ENCODE measurements around the gene C2orf81. TPM values are rescaled to one million over a fixed set of nuclear protein-coding genes. Genes with fewer than 3 reads are reported as not detected.

C2orf81 gene
- total RNA-seq, 1 donor from 2014 or later = 3.7 TPM

DNA sequence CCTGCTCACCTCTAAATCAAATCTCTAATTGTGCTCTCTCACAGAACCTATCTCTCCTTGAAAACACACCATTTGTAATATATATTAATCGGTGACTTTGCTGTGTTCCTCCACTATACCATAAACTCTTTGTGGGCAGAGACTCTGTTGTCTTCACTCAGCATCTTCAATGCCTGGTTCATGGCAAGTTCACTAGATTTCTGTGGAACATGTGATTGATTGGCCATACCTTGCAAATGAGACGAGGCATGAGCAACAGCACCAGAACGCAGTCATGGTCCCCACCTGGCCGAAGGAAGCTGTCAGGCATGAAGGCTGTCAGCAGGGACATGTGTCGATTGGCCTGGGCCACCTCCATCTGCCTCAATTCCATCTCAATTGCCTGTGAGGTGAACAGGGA, 52.9 kb downstream of the C2orf81 start:
- no peak overlapping the region for H3K4me3 Mint-ChIP-seq (ENCODE audit: unreplicated experiment)
- H3K9me3 Mint-ChIP-seq (ENCODE audit: unreplicated experiment) = peaks cover 42% of the 10 kb centered on the region
- DNase-seq = no peak
- TF ChIP-seq, protein P1, sequence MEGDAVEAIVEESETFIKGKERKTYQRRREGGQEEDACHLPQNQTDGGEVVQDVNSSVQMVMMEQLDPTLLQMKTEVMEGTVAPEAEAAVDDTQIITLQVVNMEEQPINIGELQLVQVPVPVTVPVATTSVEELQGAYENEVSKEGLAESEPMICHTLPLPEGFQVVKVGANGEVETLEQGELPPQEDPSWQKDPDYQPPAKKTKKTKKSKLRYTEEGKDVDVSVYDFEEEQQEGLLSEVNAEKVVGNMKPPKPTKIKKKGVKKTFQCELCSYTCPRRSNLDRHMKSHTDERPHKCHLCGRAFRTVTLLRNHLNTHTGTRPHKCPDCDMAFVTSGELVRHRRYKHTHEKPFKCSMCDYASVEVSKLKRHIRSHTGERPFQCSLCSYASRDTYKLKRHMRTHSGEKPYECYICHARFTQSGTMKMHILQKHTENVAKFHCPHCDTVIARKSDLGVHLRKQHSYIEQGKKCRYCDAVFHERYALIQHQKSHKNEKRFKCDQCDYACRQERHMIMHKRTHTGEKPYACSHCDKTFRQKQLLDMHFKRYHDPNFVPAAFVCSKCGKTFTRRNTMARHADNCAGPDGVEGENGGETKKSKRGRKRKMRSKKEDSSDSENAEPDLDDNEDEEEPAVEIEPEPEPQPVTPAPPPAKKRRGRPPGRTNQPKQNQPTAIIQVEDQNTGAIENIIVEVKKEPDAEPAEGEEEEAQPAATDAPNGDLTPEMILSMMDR (IDR thresholded peaks at IDR 0.05; ENCODE audit: partially characterized antibody, unreplicated experiment) = no peak
- no peak overlapping the region for H3K27ac Mint-ChIP-seq (ENCODE audit: unreplicated experiment)
- peaks cover 36% of the 10 kb centered on the region for H3K4me1 Mint-ChIP-seq (ENCODE audit: low read depth, unreplicated experiment)
- peaks cover 19% of the 10 kb centered on the region for H3K36me3 Mint-ChIP-seq (ENCODE audit: unreplicated experiment)
- peaks cover 28% of the 10 kb centered on the region for H3K27me3 Mint-ChIP-seq (ENCODE audit: unreplicated experiment)

DNA sequence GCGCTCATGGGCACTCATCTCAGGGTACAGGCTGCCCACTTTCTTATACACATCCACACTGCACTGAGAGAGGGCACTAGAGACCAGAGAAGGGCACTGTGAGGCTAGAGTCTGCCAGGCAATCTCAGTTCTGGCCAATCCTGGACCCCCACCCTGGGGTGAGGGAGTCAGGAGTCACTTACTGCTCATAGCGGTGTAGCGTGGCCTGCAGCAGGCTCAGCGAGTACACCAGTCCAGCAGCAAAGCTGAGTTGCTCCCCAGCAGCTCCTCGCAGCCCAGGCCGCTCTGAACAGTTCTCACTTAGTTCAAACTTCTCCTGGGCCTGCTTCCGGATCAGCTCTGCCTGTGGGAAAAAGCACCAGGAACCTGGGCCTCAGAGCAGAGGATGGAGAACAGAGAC, 53.6 kb downstream of the C2orf81 start:
- Mint-ChIP-seq H3K4me1 (ENCODE audit: low read depth, unreplicated experiment) (peaks cover 36% of the 10 kb centered on the region), H3K4me3 (ENCODE audit: unreplicated experiment) (no peak overlapping the region), H3K36me3 (ENCODE audit: unreplicated experiment) (peaks cover 19% of the 10 kb centered on the region), H3K27ac (ENCODE audit: unreplicated experiment) (no peak overlapping the region), H3K27me3 (ENCODE audit: unreplicated experiment) (peaks cover 25% of the 10 kb centered on the region), H3K9me3 (ENCODE audit: unreplicated experiment) (peaks cover 42% of the 10 kb centered on the region)
- TF ChIP-seq, protein P1 (IDR thresholded peaks at IDR 0.05; ENCODE audit: partially characterized antibody, unreplicated experiment) = no peak
- no peak for DNase-seq

DNA sequence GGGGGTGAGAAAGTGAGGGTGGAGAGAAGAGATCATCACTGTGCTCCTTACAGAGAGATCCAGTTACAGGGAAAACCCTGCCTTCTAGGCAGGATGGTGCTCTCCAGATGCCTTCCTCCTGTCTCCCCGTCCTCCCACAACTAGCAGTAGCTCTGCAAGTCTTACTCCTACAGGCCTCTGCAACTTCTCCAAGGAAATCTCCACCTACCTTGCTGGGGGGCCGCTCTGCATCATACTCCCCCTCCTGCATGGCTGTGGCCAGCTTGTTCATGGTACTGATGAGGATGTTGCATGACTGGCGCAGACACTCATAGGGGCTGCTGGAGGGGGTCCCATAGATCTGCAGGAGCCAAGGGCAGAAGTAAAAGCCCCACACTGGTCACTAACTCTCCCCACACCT, 55.4 kb downstream of the C2orf81 start:
- H3K9me3 Mint-ChIP-seq (ENCODE audit: unreplicated experiment) = peaks cover 28% of the 10 kb centered on the region
- TF ChIP-seq, protein P1 (IDR thresholded peaks at IDR 0.05; ENCODE audit: partially characterized antibody, unreplicated experiment) = no peak
- H3K27me3 Mint-ChIP-seq (ENCODE audit: unreplicated experiment) = peaks cover 15% of the 10 kb centered on the region
- peak overlapping the region; percentile 33 for H3K4me3 Mint-ChIP-seq (ENCODE audit: unreplicated experiment)
- H3K27ac Mint-ChIP-seq (ENCODE audit: unreplicated experiment) = peak overlapping the region; percentile 24
- peaks cover 17% of the 10 kb centered on the region for H3K36me3 Mint-ChIP-seq (ENCODE audit: unreplicated experiment)
- no peak for DNase-seq
- H3K4me1 Mint-ChIP-seq (ENCODE audit: low read depth, unreplicated experiment) = peaks cover 21% of the 10 kb centered on the region

DNA sequence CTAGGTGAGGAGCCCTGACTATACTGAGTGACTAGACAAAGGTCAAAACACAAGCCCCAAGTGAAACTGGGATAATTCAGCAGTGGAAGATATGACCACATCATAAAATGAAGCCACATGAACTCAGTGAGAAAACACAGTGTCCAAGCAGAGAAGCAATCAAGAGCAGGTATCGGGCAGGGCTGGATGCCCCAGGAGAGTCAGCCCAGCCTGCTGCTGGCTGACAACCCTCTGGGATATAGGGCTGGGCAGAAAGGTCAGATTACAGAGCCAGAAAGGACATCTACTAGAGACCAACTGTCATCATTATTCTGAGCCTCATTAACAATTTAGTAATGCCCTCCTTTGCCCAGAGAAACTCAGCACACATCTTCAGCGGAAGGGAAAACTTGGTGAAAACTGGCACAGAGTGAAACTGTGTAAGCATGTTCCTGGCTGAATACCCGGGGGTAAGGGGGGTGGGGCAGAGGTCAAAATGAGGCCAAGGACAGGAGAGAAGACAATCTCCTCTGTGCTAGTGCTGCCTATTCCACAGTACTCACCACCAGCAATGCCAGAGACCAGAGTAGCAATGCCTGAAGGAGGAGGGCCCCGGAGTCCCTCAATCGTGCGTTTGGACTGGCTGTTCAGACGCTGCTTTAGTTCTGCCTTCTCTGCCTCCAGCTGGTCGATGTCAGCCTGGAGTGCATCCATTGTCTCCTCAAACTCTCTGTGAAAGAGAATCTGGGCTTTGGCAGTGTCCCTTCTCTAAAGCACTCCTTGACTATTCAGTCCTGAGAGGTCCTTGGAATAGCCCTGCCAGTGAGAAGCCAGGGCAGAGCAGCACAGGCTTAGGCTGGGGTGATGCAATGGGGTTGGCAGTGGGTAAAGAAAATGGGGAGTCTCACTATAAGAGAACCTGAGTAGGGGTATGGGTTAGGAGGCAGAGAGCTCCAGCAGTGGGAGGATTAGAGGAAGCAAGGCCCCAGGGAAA, 56.6 kb downstream of the C2orf81 start:
- DNase-seq = no peak
- TF ChIP-seq, protein P1 (IDR thresholded peaks at IDR 0.05; ENCODE audit: partially characterized antibody, unreplicated experiment) = no peak
- Mint-ChIP-seq H3K9me3 (ENCODE audit: unreplicated experiment) (peaks cover 25% of the 10 kb centered on the region), H3K27ac (ENCODE audit: unreplicated experiment) (peak overlapping the region; percentile 62), H3K27me3 (ENCODE audit: unreplicated experiment) (peaks cover 15% of the 10 kb centered on the region), H3K4me1 (ENCODE audit: low read depth, unreplicated experiment) (peaks cover 19% of the 10 kb centered on the region), H3K4me3 (ENCODE audit: unreplicated experiment) (peak overlapping the region; percentile 72), H3K36me3 (ENCODE audit: unreplicated experiment) (peaks cover 11% of the 10 kb centered on the region)

Other genes with a start within 250 kb of the C2orf81 start
- 60.5 TPM for gene MOB1A, start 242.7 kb downstream of the C2orf81 start, total RNA-seq (ENCODE audit: unreplicated experiment)
- 293 TPM for gene MTHFD2, start 223.0 kb downstream of the C2orf81 start, total RNA-seq (ENCODE audit: unreplicated experiment)
- 8.2 TPM for gene SLC4A5, start 78.2 kb downstream of the C2orf81 start, total RNA-seq (ENCODE audit: unreplicated experiment)
- gene DCTN1, start 41.3 kb downstream of the C2orf81 start, total RNA-seq (ENCODE audit: unreplicated experiment) = 832 TPM
- 29.5 TPM for gene WDR54, start 111 bp upstream of the C2orf81 start, total RNA-seq (ENCODE audit: unreplicated experiment)
- gene RTKN, start 20.3 kb upstream of the C2orf81 start, total RNA-seq (ENCODE audit: unreplicated experiment) = 88.7 TPM
- gene INO80B, start 33.5 kb upstream of the C2orf81 start, total RNA-seq (ENCODE audit: unreplicated experiment) = 18.5 TPM
- 109 TPM for gene WBP1, start 36.8 kb upstream of the C2orf81 start, total RNA-seq (ENCODE audit: unreplicated experiment)
- gene MOGS, start 43.8 kb upstream of the C2orf81 start, total RNA-seq (ENCODE audit: unreplicated experiment) = 50.9 TPM
- 63.9 TPM for gene MRPL53, start 51.1 kb upstream of the C2orf81 start, total RNA-seq (ENCODE audit: unreplicated experiment)
- gene CCDC142, start 61.4 kb upstream of the C2orf81 start, total RNA-seq (ENCODE audit: unreplicated experiment) = 28.0 TPM
- gene TTC31, start 61.5 kb upstream of the C2orf81 start, total RNA-seq (ENCODE audit: unreplicated experiment) = 23.8 TPM
- gene LBX2, start 78.0 kb upstream of the C2orf81 start, total RNA-seq (ENCODE audit: unreplicated experiment) = 0.96 TPM
- gene PCGF1, start 86.1 kb upstream of the C2orf81 start, total RNA-seq (ENCODE audit: unreplicated experiment) = 32.3 TPM
- gene TLX2, start 92.8 kb upstream of the C2orf81 start, total RNA-seq (ENCODE audit: unreplicated experiment) = 21.2 TPM
- 0.91 TPM for gene DQX1, start 104.6 kb upstream of the C2orf81 start, total RNA-seq (ENCODE audit: unreplicated experiment)
- 99.5 TPM for gene AUP1, start 108.1 kb upstream of the C2orf81 start, total RNA-seq (ENCODE audit: unreplicated experiment)
- gene HTRA2, start 108.3 kb upstream of the C2orf81 start, total RNA-seq (ENCODE audit: unreplicated experiment) = 46.7 TPM
- gene LOXL3, start 132.3 kb upstream of the C2orf81 start, total RNA-seq (ENCODE audit: unreplicated experiment) = 64.2 TPM
- gene DOK1, start 133.1 kb upstream of the C2orf81 start, total RNA-seq (ENCODE audit: unreplicated experiment) = 14.0 TPM
- gene M1AP, start 226.7 kb upstream of the C2orf81 start, total RNA-seq (ENCODE audit: unreplicated experiment) = 0.81 TPM
- gene SEMA4F, start 232.6 kb upstream of the C2orf81 start, total RNA-seq (ENCODE audit: unreplicated experiment) = 28.5 TPM